NCI-H2081 (cell line): ENCODE results near the gene AVP.
A peak's percentile ranks its signal among the peaks of the same experiment; 100 is the strongest.
"Not testable (repeated sequence)": the region's sequence is repeated elsewhere in the genome, so short reads cannot be mapped to it uniquely, and the experiment has no call there.

Source experiments
- DNase-seq, 2 experiments: peaks; one replicate each; lab custom pipeline; 2025; lab: John Stamatoyannopoulos, UW

Gene AVP

DNA sequence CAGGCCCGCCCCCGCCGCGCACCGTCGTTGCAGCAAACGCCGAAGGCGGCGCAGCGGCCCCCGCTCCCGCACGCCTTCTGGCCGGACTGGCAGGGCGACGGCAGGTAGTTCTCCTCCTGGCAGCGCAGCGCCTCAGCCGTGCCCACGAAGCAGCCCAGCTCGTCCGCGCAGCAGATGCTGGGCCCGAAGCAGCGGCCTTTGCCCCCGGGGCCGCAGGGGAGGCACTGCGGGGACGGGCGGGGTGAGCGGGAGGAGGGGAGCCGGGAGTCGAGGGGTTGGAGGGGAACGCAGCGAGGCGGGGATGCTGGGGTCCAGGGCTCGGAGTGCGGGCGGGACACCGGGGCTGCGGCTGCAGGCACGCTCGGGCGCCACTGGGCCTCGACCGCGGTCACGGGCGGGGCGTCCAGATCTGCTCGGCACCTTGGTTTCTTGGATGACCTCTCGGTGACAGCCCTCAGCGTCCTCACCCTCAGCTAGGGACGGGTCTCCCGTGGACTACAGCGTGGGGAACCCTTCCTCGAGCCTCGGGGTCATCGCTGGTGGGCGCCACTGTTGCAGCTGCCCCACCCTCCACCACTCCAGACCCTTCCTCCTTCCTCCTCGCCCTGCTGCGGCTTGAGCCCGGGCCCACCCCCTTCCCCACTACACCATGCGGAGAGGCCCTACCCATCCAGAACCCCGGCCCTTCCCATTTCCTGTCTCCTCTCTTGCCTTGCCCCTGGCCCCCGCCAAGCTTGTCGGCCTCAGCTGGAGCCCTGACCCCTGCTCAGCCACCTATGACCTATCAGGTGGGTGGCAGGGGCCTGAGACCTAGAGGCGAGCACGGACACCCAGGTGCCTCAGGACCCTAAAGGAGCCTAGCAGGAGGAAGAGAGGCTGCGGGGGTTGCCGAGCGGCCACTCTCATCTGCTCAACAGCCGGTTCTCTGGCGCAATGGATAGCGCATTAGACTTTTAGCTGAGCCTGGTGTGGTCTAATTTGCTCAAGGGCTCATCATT lies 1.3 kb downstream of the AVP start:
- DNase-seq, result no peak

DNA sequence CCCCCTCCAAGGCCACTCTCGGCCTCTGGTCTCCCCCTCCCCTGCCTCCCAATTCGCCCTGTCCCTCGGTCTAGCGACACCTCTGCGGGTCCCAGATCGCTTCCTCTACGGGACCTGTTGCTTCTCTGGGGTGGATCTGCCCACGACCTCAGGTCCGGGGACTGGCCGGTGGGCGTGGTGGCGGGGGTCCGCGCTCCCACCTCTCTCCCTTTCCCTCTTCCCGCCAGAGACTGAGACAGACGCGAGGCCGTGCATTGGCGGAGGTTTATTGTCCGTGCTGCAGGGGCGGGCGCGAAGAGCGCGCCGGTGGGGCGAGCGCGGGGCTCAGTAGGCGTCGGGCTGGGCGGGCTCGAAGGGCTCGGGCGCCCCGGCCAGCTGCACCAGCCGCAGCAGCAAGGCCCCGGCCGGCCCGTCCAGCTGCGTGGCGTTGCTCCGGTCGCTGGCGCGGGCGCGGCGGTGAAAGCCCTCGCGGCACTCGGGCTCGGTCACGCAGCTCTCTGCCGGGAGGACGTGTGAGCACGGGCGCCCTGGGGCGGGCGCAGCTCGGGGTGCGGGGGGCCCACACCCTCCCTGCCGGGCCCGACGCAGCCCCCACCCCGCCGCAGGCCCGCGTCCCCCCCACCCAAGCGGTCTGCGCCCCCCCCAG lies 2.1 kb downstream of the AVP start:
- DNase-seq, result no peak

DNA sequence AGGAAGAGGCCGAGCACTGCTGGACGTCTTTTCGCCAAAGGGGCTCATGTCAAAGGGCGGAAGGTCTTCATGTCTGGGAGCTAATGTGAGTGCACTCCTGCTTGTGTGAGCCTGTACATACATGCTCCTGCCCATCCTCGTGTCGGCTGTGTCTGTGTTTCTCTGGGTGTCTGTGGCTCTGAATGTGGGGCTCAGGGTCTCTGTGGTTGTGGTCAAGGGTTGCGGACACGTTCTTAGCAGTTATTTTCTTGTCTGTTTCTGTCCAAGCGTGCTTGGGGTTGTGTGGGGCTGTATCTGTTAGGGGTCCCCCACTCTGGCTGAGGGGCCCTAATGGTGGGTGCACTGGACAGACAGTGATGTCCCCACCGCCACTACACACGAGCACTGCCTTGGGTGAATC lies 2.9 kb downstream of the AVP start:
- DNase-seq, result no peak

DNA sequence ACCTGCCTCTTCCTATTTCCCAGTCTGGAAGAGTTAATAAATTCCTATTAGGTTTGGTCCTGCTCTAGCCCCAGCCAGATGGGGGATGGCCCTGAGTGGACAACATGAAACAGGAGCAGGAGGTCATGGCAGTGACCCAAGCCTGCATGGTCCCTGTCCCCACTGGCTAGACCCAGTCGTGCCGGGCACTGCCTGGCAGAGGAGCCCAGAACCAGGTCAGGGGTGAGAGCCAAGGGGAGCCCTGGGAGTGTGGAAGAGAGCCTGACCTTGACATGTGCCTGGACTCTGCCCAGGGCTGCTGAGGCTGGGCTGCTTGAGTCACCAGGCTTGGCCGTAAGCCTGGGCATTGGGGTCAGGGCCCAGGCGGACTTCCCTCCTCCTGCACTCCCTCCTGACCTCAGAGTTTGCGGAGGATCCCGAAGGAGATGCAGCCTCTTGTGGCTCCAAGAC lies 3.6 kb downstream of the AVP start:
- no peak for DNase-seq

DNA sequence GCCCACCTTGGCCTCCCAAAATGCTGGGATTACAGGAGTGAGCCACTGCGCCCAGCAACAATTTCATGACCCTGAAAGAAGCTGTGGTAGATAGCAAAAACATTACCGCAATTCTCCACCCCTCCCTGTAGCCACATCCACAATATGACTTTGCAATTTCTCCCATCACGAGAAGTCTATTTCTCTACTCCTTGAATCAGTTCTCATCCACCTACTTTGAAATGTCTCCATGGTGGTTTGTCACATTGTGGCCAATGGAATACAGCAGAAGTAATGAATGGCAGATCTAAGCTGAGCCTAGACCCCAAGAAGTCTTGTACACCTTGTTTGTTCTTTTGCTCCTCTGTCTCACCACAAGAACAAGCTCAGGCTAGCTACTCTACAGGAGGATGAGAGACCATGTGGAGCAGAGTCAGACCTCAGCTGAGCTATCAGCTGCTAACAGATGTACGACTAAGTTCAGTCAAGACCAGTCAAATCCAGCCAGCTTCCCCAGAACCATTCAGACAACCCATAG lies 6.8 kb downstream of the AVP start:
- no peak for DNase-seq

DNA sequence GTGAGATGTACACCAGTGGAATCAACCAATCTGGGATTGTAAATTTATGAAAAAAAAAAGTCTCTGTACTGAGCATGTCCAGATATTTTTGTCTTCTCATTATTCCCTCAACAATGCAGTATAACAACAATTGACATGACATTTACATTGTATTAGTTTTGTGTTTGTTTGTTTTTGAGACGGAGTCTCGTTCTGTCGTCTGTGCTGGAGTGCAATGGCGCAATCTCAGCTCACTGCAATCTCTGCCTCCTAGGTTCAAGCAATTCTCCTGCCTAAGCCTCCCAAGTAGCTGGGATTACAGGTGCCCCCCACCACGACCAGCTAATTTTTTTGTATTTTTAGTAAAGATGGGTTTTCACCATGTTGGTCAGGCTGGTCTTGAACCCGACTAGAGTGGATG lies 9.2 kb downstream of the AVP start:
- DNase-seq, result not testable (repeated sequence)

DNA sequence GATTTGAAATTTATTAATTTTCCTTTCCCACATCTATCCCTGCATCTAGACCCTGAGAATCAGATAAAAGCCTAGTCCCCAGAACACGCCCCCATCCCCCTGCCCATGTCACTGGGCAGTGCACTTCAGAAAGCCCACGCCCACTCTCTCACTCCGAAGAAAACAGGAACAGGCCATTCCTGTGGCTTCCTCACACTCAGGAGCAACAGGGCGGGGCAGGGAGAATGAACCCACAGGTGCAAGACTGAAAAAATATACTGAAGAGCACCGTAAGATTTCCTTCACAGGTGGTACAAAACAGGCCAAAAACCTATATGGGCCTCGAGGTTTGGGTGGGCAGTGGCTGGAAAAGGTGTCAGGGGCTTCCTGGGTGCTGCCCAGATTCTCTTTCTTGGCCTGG lies 9.7 kb downstream of the AVP start:
- no peak for DNase-seq

DNA sequence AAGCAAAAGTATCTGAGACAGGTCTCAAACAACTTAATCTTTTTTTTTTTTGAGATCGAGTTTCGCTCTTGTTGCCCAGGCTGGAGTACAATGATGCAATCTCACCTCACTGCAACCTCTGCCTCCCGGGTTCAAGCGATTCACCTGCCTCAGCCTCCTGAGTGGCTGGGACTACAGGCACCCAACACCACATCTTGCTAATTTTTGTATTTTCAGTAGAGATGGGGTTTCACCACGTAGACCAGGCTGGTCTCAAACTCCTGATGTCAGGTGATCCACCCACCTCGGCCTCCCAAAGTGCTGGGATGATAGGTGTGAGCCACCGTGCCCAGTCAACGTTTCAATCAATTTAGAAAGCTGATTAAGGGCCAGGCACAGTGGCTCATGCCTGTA lies 11.3 kb downstream of the AVP start:
- DNase-seq, result not testable (repeated sequence)

DNA sequence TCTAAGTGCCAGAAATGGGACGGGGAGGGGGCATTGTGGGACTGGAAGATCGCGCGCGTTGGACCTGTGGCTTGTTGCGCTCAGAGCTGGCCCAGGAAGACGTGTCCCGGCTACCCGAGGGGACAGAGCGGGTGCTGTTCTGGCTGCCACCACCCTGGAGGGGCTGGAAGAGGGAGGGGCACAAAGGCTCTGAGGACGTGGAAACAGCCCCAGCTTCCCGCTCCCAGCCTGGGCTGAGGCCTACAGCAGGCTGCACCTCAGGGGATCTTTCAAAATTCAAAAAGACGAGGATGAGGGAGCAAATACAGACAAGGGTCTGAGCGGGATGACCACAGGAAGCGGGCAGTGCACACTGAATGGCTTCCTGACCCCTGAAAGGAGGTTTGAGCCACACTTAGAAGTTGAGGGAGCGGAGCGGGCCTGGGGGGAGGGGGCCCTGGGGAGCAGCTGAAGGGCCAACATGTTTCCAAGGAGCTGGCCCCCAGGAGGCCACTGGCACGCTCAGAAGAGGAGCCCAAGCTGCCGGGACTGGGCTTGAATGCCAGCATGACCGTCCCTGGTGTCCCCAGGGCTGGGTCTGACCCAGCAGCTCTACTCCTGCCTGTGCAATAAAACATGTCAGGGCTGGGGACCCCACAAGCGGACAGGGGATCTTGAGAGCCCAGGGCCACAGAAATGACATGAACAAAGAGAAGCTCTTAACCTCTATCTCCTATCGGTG lies 11.8 kb downstream of the AVP start:
- no peak for DNase-seq

DNA sequence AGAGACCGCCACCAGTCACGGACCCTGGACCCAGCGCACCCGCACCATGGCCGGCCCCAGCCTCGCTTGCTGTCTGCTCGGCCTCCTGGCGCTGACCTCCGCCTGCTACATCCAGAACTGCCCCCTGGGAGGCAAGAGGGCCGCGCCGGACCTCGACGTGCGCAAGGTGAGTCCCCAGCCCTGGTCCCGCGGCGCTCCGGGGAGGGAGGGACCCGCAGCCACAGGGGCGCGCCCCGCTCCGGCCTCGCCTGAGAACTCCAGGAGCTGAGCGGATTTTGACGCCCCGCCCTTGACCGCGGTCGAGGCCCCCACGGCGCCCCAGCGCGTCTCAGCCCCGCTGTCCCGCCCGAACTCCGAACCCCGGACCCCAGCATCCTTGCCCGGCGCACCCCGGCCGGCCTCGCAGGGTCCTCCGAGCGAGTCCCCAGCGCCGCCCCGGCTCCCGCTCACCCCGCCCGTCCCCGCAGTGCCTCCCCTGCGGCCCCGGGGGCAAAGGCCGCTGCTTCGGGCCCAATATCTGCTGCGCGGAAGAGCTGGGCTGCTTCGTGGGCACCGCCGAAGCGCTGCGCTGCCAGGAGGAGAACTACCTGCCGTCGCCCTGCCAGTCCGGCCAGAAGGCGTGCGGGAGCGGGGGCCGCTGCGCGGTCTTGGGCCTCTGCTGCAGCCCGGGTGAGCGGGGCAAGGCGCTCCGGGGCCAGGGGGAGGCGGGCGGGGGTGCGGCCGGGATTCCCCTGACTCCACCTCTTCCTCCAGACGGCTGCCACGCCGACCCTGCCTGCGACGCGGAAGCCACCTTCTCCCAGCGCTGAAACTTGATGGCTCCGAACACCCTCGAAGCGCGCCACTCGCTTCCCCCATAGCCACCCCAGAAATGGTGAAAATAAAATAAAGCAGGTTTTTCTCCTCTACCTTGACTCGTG lies 12.7 kb downstream of the AVP start, which contains the start of gene OXT:
TSS of gene OXT (plus strand) at position 11 of the 920 bp plus-strand sequence. CDS start at position 47, 36 bp downstream.
- DNase-seq, result no peak

DNA sequence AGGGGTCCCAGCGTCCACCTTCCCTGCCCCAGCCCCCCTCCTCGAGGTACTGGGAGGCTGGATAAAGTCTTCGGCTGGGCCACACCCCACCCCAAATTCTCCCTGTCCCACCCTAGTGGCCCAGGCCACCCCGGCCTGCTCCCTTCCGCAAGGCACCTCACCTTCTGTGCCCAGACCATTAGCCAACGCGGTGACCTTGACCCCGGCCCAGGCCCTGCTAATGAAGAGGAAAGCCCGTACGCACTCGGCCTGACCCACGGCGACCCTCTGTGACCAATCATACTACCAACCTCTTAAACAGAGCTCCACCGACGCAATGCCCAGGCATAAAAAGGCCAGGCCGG lies 13.3 kb downstream of the AVP start:
- DNase-seq, result no peak

DNA sequence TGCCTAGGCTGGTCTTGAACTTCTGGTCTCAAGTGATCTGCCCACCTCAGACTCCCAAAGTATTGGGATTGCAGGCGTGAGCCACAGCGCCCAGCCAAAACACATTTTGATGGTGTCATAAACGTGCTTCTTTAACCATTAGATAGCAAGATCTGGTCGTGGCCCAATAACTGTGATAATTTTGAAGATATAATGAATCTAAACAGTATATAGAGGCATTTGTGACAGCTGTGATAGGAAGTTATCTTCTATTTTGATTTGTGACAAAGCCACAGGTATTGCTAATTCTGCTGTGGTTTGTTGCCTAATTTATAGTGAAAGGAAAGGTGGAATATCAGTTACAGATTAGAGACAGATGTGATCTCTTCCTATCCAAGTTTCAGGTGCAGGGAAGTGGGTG lies 13.8 kb downstream of the AVP start:
- DNase-seq, result no peak

DNA sequence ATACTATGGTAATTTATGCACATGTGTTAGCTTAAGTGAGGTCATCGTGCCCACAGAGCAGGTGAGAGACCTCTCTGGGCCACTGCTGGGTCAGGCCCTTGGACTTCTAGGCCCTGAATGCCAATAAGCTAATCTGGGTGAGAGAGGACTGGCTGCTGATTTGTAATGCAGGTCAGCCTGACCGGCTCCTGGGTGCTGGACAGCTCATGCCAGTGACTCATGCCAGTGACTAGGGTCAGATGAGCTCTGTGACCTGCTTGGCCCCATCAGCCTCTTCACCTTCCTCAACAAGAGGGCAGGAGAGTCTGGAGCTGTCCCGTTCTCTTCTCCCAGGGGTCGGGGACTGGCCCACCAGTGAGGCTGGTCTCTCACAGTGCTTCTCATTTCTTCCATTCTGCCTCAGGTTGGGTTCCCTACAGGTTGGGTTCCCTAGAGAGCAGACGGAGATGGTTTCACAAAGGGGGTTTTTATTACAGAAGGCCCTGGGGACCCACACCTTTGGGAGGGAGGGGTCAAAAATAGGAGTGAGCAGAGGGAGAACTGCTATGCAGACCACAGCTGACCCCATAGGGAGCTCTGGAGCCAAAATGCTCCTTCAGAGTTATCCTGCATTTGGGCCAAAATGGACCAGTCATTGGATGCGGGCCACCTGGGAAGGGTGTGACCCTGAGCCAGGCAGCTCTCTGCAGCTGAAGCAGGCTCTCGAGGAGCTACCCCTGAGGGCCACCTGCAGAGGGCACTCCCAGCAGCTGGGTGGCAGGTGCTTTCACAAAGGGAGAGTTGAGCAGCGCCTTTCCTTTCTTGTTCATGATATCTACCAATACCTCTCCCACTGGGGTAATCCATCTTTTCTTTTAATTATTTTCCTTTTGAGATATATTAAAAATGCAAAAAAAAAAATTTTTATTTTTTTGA lies 15.3 kb downstream of the AVP start:
- peak in 1 of 2 experiments; percentile 27 for DNase-seq

DNA sequence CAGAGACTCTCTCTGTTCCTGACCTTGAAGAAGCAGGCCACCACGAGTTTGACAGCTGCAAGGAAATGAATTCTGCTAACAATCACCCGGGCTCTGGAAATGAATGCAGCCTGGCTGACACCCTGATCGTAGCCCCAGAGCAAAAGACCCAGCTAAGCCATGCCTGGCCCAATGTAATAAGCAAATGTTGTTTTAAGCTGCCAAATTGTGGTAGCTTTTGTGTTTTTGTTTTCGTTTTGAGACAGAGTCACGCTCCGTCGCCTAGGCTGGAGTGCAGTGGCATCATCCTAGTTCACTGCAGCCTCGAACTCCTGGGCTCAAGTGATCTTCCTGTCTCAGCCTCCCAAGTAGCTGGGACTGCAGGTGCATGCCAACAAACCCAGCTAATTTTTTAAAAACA lies 16.4 kb downstream of the AVP start:
- no peak for DNase-seq

DNA sequence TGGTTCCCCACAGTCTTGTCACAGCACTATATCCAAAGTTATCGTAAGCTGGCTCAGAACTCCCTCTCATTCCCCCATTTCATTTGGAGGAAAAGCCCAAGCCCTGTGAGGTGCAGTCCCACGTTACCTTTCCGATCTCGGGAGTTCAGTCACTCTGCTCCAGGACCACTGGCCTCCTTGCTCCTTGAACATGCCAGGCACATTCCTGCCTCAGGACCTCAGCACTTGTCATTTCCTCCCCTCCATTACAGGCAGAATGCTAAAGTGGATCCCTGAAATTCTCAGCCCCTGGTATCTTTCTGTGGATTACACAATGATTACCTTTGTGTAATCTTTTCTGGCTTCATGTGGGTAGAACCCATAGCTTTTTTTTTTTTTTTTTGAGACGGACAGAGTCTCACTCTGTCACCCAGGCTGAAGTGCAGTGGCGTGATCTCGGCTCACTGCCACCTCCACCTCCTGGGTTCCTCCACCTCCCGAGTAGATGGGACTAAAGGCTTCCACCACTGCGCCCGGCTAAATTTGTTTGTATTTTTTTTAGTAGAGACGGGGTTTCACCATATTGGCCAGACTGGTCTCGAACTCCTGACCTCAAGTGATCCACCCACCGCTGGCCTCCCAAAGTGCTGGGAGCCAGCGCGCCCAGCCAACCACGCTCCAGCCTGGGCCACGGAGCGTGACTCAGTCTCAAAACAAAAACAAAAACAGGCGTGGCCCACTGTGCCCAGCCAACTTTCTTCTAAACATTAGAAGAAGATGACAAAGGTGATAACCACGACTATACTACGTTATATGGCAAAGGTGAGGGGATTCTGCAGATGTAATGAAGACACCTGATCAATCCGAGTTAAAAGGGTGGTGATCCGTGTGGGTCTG lies 17.1 kb downstream of the AVP start:
- no peak for DNase-seq

DNA sequence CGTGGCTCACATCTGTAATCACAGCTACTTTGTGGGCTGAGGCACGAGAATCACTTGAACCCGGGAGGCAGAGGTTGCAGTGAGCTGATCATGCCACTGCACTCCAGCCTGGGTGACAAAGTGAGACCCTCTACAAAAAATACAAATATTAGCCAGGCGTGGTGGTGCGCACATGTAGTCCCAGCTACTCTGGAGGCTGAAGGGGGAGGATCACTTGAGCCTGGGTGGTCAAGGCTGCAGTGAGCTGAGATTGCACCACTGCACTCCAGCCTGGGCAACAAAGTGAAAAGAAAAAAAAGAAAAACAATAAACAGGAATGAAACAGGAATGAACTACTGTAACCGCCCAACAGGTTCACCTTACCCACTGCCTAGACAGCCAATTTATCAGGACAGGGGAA lies 20.4 kb downstream of the AVP start:
- not testable (repeated sequence) for DNase-seq

DNA sequence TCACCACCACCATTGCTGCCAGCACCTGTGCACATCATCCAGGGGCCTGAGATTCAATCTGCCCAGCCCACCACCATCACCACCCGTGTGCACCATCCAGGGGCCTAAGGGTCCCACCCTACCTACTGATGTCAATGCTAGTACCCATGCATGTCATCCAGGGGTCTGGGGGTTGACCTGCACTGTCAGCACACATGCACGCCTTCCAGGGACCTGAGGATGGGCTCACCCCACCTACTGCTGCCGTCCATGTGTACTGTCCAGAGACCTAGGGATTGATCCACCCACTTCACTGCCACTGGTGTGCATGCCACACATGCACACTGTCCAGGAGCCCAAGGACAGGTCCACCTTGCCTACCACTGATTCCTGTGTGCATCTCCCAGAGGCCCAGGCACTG lies 25.0 kb downstream of the AVP start:
- DNase-seq, result no peak

DNA sequence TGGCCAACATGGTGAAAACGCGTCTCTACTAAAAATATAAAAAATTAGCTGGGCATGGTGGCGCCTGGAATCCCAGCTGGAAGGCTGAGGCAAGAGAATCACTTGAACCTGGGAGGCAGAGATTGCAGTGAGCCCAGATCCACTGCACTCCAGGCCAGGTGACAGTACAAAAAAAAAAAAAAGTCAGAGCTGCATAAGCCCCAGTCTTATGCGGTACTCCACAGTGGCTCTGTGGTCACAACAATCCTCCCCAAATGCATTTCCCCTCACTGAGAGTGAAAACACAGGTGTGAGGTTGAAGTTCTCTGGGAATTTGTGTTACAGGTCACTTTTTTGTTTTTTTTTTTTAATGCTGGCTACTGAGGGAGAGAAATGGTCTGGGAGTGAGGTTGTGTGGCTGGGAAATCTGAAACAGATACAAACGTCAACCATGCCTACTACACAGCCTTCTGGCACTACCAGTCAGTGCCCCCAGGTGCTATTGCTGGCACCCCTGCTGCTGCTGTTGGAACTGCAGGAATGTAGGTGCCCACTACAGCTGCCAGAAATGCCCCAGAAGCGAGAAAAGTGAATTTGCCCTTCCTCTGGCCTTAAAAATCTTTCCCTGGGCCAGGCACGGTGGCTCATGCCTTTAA lies 33.0 kb downstream of the AVP start:
- no peak for DNase-seq
